GM06990 (cell line): ENCODE results near the gene SLCO4A1.

ENCODE experiments used
- DNase-seq: peaks from one replicate; pipeline ENCODE4 v3.0.0-alpha.2; 2011; ENCODE audit not compliant: insufficient read length; ENCODE audit errors: extremely low read depth
- H3K27me3 ChIP-seq: replicated peaks from 2 replicates; pipeline ENCODE4 v1.6.0; 2011; ENCODE audit warnings: low read length; ENCODE audit not compliant: control insufficient read depth, insufficient read depth
- H3K36me3 ChIP-seq: 2 replicates; pipeline ENCODE4 v1.5.1; 2011; ENCODE audit warnings: low read length; ENCODE audit not compliant: control insufficient read depth, insufficient read depth
- H3K4me3 ChIP-seq: replicated peaks from 2 replicates; pipeline ENCODE4 v1.5.1; 2011; ENCODE audit warnings: low read depth, mild to moderate bottlenecking, control low read depth, low read length
- TF ChIP-seq, protein P1 (sequence below): IDR thresholded peaks from 2 replicates; pipeline ENCODE4 v1.5.1; 2011; ENCODE audit warnings: low read length, control low read depth, mild to moderate bottlenecking, inconsistent platforms; ENCODE audit not compliant: insufficient read depth, poor library complexity, severe bottlenecking

Gene SLCO4A1

GRCh38 chr20:62667530-62668440 lies 25.5 kb downstream of the SLCO4A1 start:
- DNase-seq: no peak
- Histone ChIP-seq H3K27me3 (no peaks in the 10 kb centered on the region), H3K36me3 (peaks cover 8% of the 10 kb centered on the region), H3K4me3 (no peak overlapping the region)
- TF ChIP-seq, protein P1, sequence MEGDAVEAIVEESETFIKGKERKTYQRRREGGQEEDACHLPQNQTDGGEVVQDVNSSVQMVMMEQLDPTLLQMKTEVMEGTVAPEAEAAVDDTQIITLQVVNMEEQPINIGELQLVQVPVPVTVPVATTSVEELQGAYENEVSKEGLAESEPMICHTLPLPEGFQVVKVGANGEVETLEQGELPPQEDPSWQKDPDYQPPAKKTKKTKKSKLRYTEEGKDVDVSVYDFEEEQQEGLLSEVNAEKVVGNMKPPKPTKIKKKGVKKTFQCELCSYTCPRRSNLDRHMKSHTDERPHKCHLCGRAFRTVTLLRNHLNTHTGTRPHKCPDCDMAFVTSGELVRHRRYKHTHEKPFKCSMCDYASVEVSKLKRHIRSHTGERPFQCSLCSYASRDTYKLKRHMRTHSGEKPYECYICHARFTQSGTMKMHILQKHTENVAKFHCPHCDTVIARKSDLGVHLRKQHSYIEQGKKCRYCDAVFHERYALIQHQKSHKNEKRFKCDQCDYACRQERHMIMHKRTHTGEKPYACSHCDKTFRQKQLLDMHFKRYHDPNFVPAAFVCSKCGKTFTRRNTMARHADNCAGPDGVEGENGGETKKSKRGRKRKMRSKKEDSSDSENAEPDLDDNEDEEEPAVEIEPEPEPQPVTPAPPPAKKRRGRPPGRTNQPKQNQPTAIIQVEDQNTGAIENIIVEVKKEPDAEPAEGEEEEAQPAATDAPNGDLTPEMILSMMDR: no peak

DNA sequence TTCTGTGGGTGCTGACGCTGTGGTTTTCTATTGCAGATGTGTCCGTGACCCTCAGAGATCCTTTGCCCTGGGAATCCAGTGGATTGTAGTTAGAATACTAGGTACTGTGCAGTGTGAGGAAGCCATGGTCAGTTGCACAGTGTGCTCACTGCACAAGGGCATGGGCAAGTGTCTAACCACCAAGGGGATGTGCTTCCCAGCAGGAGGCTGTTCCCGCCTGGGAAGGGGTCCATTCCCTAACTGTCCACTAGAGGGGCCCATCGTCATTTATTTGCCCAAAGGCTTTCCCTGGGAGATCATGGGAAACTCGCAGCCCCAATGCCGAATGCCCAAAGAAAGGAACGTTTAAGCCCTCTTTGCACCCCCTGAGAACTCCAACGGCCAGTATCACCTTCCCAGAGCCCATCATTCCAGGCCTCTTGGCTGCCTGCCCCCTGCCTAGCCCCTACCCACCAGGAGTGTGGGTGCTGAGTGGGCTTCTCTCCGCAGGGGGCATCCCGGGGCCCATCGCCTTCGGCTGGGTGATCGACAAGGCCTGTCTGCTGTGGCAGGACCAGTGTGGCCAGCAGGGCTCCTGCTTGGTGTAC lies 26.2 kb downstream of the SLCO4A1 start:
- H3K4me3 ChIP-seq: no peak overlapping the region
- no peaks in the 10 kb centered on the region for H3K27me3 ChIP-seq
- TF ChIP-seq, protein P1: peak; percentile 70
- DNase-seq: no peak
- peaks cover 8% of the 10 kb centered on the region for H3K36me3 ChIP-seq

GRCh38 chr20:62669249-62669648 lies 26.9 kb downstream of the SLCO4A1 start:
- peaks cover 8% of the 10 kb centered on the region for H3K36me3 ChIP-seq
- TF ChIP-seq, protein P1: no peak
- no peaks in the 10 kb centered on the region for H3K27me3 ChIP-seq
- no peak overlapping the region for H3K4me3 ChIP-seq
- no peak for DNase-seq

- TF ChIP-seq, protein P1: no peak
- H3K4me3 ChIP-seq: no peak overlapping the region
- peaks cover 8% of the 10 kb centered on the region for H3K36me3 ChIP-seq
- H3K27me3 ChIP-seq: no peaks in the 10 kb centered on the region
- DNase-seq: no peak
Observed at GRCh38 chr20:62670156-62670555, 27.9 kb downstream of the SLCO4A1 start.

- TF ChIP-seq, protein P1: no peak
- no peak for DNase-seq
- H3K4me3 ChIP-seq: no peak overlapping the region
- H3K36me3 ChIP-seq: peaks cover 8% of the 10 kb centered on the region
- no peaks in the 10 kb centered on the region for H3K27me3 ChIP-seq
Observed at GRCh38 chr20:62670998-62671397, 28.7 kb downstream of the SLCO4A1 start.
